HG02798 (cell line): ENCODE results near the gene IL18RAP.

Source experiments
- ATAC-seq: cut with Tn5 transposase; IDR thresholded peaks from one replicate; pipeline ENCODE4 v1.9.1; 2021; ENCODE audit warnings: mild to moderate bottlenecking; ENCODE audit not compliant: unreplicated experiment, poor library complexity

Gene IL18RAP

GRCh38 chr2:102422910-102423309, at the start of gene IL18RAP:
TSS of gene IL18RAP (plus strand) at chr2:102423160. CDS start at chr2:102423278, 118 bp downstream.
- ATAC-seq: no peak

GRCh38 chr2:102376052-102376591, 46.8 kb upstream of the IL18RAP start:
- ATAC-seq: no peak

GRCh38 chr2:102383722-102384121, 39.2 kb upstream of the IL18RAP start:
- ATAC-seq: no peak

- no peak for ATAC-seq
These were observed 37.4 kb upstream of the IL18RAP start for GRCh38 chr2:102385522-102385921.

- ATAC-seq: no peak
These were observed 37.0 kb upstream of the IL18RAP start for GRCh38 chr2:102386004-102386403.

- ATAC-seq: no peak
These were observed 36.0 kb upstream of the IL18RAP start for GRCh38 chr2:102386867-102387541.

GRCh38 chr2:102387763-102388546, 35.0 kb upstream of the IL18RAP start:
- peak; percentile 54 for ATAC-seq

- no peak for ATAC-seq
These were observed 31.4 kb upstream of the IL18RAP start for GRCh38 chr2:102391565-102391964.

- no peak for ATAC-seq
These were observed 30.9 kb upstream of the IL18RAP start for GRCh38 chr2:102392096-102392495.

GRCh38 chr2:102392942-102393341, 30.0 kb upstream of the IL18RAP start:
- ATAC-seq: no peak

GRCh38 chr2:102396012-102396411, 26.9 kb upstream of the IL18RAP start:
- no peak for ATAC-seq

GRCh38 chr2:102397209-102397608, 25.8 kb upstream of the IL18RAP start:
- no peak for ATAC-seq

GRCh38 chr2:102399499-102400141, 23.3 kb upstream of the IL18RAP start:
- no peak for ATAC-seq

GRCh38 chr2:102401456-102401855, 21.5 kb upstream of the IL18RAP start:
- no peak for ATAC-seq

- ATAC-seq: no peak
These were observed 21.1 kb upstream of the IL18RAP start for GRCh38 chr2:102401865-102402264.

GRCh38 chr2:102410952-102411351, 12.0 kb upstream of the IL18RAP start:
- ATAC-seq: no peak

GRCh38 chr2:102412199-102412598, 10.8 kb upstream of the IL18RAP start:
- no peak for ATAC-seq

GRCh38 chr2:102417946-102418345, 5.0 kb upstream of the IL18RAP start:
- no peak for ATAC-seq

GRCh38 chr2:102418421-102418961, 4.5 kb upstream of the IL18RAP start:
- ATAC-seq: peak; percentile 60

- no peak for ATAC-seq
These were observed 2.7 kb upstream of the IL18RAP start for GRCh38 chr2:102420290-102420689.
